GM19372 (cell line): ENCODE data around the gene SMARCD1.

ENCODE experiments used
- ATAC-seq: cut with Tn5 transposase; IDR thresholded peaks from one replicate; pipeline ENCODE4 v1.9.1; 2021; ENCODE audit warnings: mild to moderate bottlenecking, low read depth, moderate library complexity; ENCODE audit not compliant: unreplicated experiment

Gene SMARCD1

GRCh38 chr12:50084775-50085614, at the start of gene SMARCD1:
Gene SMARCD1 (plus strand): TSS chr12:50085342. CDS start chr12:50085370, 28 bp downstream.
- ATAC-seq, result peak; percentile 85

- ATAC-seq, result no peak
These were observed 46.8 kb upstream of the SMARCD1 start for GRCh38 chr12:50038336-50038735.

GRCh38 chr12:50039151-50039835, 45.8 kb upstream of the SMARCD1 start:
- ATAC-seq, result no peak

GRCh38 chr12:50040657-50041056, 44.5 kb upstream of the SMARCD1 start:
- no peak for ATAC-seq

GRCh38 chr12:50041062-50041860, 43.9 kb upstream of the SMARCD1 start:
- no peak for ATAC-seq

GRCh38 chr12:50041962-50042361, 43.2 kb upstream of the SMARCD1 start:
- no peak for ATAC-seq

GRCh38 chr12:50042693-50043092, 42.4 kb upstream of the SMARCD1 start:
- no peak for ATAC-seq

GRCh38 chr12:50043308-50043707, 41.8 kb upstream of the SMARCD1 start:
- ATAC-seq, result no peak

- ATAC-seq, result no peak
These were observed 41.3 kb upstream of the SMARCD1 start for GRCh38 chr12:50043854-50044253.

- ATAC-seq, result no peak
These were observed 37.4 kb upstream of the SMARCD1 start for GRCh38 chr12:50047693-50048250.

- ATAC-seq, result no peak
These were observed 35.7 kb upstream of the SMARCD1 start for GRCh38 chr12:50049254-50050118.

- ATAC-seq, result no peak
These were observed 35.1 kb upstream of the SMARCD1 start for GRCh38 chr12:50050119-50050385.

- ATAC-seq, result no peak
These were observed 34.6 kb upstream of the SMARCD1 start for GRCh38 chr12:50050410-50051098.

- no peak for ATAC-seq
These were observed 33.9 kb upstream of the SMARCD1 start for GRCh38 chr12:50051101-50051806.

GRCh38 chr12:50052544-50052943, 32.6 kb upstream of the SMARCD1 start:
- no peak for ATAC-seq

- no peak for ATAC-seq
These were observed 32.2 kb upstream of the SMARCD1 start for GRCh38 chr12:50052964-50053363.

- ATAC-seq, result no peak
These were observed 31.6 kb upstream of the SMARCD1 start for GRCh38 chr12:50053583-50053982.

- ATAC-seq, result no peak
These were observed 29.1 kb upstream of the SMARCD1 start for GRCh38 chr12:50055831-50056638.
